Spleen (tissue), 7 donors: ENCODE data around the gene GPR3.

ENCODE experiments used
- CTCF ChIP-seq, 11 experiments: fragments of 200-600 bp in 7 of 11; fragments of 450-650 bp in 4 of 11; sonication (generic) in 4 of 11; IDR thresholded peaks in 8 of 11; conservative IDR thresholded peaks in 3 of 11; 1 replicate in 7 of 11; 2 replicates in 4 of 11; pipeline versions ENCODE4 v1.4.0 to v1.8.0; 2016 to 2021; ENCODE audit warnings: antibody characterized with exemption in 11 of 11, inconsistent platforms in 4 of 11, mild to moderate bottlenecking in 1 of 11
- POLR2A ChIP-seq, 3 donors: fragments of 450-650 bp; IDR thresholded peaks; one replicate each; pipeline ENCODE4 v1.5.1; 2017; ENCODE audit warnings: antibody characterized with exemption in 3 of 3, mild to moderate bottlenecking in 1 of 3
- donor health status: DM: no; HTN: no; CAD: no; lungs with moderate emphysema.
- donor health status: DM: no; HTN: no; CAD: no.
- donor health status: DM: no; HTN: no; CAD: no.

GRCh38 chr1:27367160-27367650 lies 25.2 kb upstream of the GPR3 start:
- TF ChIP-seq POLR2A (IDR thresholded peaks at IDR 0.05): no peak
- TF ChIP-seq CTCF (IDR thresholded peaks at IDR 0.05 in 8 of 11, conservative IDR thresholded peaks at IDR 0.05 in 3 of 11): no peak
